GM21360 (cell line): ENCODE data around the gene TCN2.
A peak's percentile ranks its signal among the peaks of the same experiment; 100 is the strongest.
"Not testable (repeated sequence)": the region's sequence is repeated elsewhere in the genome, so short reads cannot be mapped to it uniquely, and the experiment has no call there.

ENCODE experiments used
- ATAC-seq: cut with Tn5 transposase; IDR thresholded peaks from one replicate; pipeline ENCODE4 v1.9.1; 2021; ENCODE audit warnings: mild to moderate bottlenecking, moderate library complexity; ENCODE audit not compliant: unreplicated experiment

TCN2 gene

GRCh38 chr22:30643055-30643875 is 36.3 kb downstream of the TCN2 start:
- ATAC-seq, result no peak

- ATAC-seq, result no peak
These were observed 39.7 kb downstream of the TCN2 start for GRCh38 chr22:30646518-30647160.

GRCh38 chr22:30647536-30647935 is 40.6 kb downstream of the TCN2 start:
- ATAC-seq, result no peak

- no peak for ATAC-seq
These were observed 41.9 kb downstream of the TCN2 start for GRCh38 chr22:30648825-30649224.

GRCh38 chr22:30649430-30650007 is 42.5 kb downstream of the TCN2 start:
- no peak for ATAC-seq

- no peak for ATAC-seq
These were observed 43.6 kb downstream of the TCN2 start for GRCh38 chr22:30650508-30651116.

- no peak for ATAC-seq
These were observed 45.9 kb downstream of the TCN2 start for GRCh38 chr22:30652852-30653251.

GRCh38 chr22:30654361-30654760 is 47.4 kb downstream of the TCN2 start:
- no peak for ATAC-seq

GRCh38 chr22:30655532-30655931 is 48.6 kb downstream of the TCN2 start:
- no peak for ATAC-seq

- no peak for ATAC-seq
These were observed 55.1 kb downstream of the TCN2 start for GRCh38 chr22:30662040-30662439.

GRCh38 chr22:30664798-30665197 is 57.8 kb downstream of the TCN2 start:
- ATAC-seq, result no peak

- ATAC-seq, result no peak
These were observed 58.3 kb downstream of the TCN2 start for GRCh38 chr22:30665266-30665665.

GRCh38 chr22:30665786-30666185 is 58.8 kb downstream of the TCN2 start:
- ATAC-seq, result no peak

- ATAC-seq, result no peak
These were observed 60.1 kb downstream of the TCN2 start for GRCh38 chr22:30667107-30667493.

- ATAC-seq, result peak; percentile 85
These were observed 60.8 kb downstream of the TCN2 start, which contains the start of gene DUSP18 for GRCh38 chr22:30667494-30668385. Gene DUSP18 (minus strand): TSS chr22:30667875. CDS start chr22:30664003, 3,872 bp downstream.

GRCh38 chr22:30668386-30668710 is 61.4 kb downstream of the TCN2 start:
- no peak for ATAC-seq

- no peak for ATAC-seq
These were observed 64.1 kb downstream of the TCN2 start for GRCh38 chr22:30671071-30671470.

GRCh38 chr22:30673136-30673535 is 66.2 kb downstream of the TCN2 start:
- no peak for ATAC-seq

GRCh38 chr22:30674482-30674881 is 67.5 kb downstream of the TCN2 start:
- no peak for ATAC-seq

GRCh38 chr22:30675436-30675835 is 68.5 kb downstream of the TCN2 start:
- ATAC-seq, result no peak

GRCh38 chr22:30676565-30676964 is 69.6 kb downstream of the TCN2 start:
- ATAC-seq, result not testable (repeated sequence)
